HepG2 (cell line): ENCODE data around the gene CBLC. TPM values are rescaled to one million over a fixed set of nuclear protein-coding genes. Genes with fewer than 3 reads are reported as not detected.

Source experiments
- AHDC1 ChIP-seq: sonication (generic); formaldehyde crosslinking; IDR thresholded peaks from 2 replicates; pipeline ENCODE4 v1.5.1; 2020; ENCODE audit warnings: mild to moderate bottlenecking, missing genetic modification reagents, borderline replicate concordance
- ATF5 ChIP-seq: sonication (generic); formaldehyde crosslinking; IDR thresholded peaks from 2 replicates; pipeline ENCODE4 v1.4.0; 2020; ENCODE audit warnings: mild to moderate bottlenecking, low read depth, missing genetic modification reagents
- HNRNPK ChIP-seq: fragments of 200-400 bp; formaldehyde crosslinking; IDR thresholded peaks from 2 replicates; pipeline ENCODE4 v1.6.1; 2018; ENCODE audit warnings: low read length, low read depth, moderate library complexity, mild to moderate bottlenecking; ENCODE audit not compliant: poor library complexity, severe bottlenecking
- IKZF4 ChIP-seq: sonication (generic); formaldehyde crosslinking; IDR thresholded peaks from 2 replicates; pipeline ENCODE4 v1.5.1; 2020; ENCODE audit warnings: borderline replicate concordance, mild to moderate bottlenecking, low read depth, missing genetic modification reagents; ENCODE audit errors: not compliant biosample characterization
- MZF1 ChIP-seq: sonication (generic); formaldehyde crosslinking; IDR thresholded peaks from 2 replicates; pipeline ENCODE4 v1.8.1; 2023; ENCODE audit warnings: mild to moderate bottlenecking, missing genetic modification reagents, borderline replicate concordance
- NFAT5 ChIP-seq: sonication (generic); formaldehyde crosslinking; IDR thresholded peaks from 2 replicates; pipeline ENCODE4 v1.4.0; 2020; ENCODE audit warnings: missing genetic modification reagents
- NFYC ChIP-seq: IDR thresholded peaks from 2 replicates; pipeline ENCODE4 v1.6.1; 2016; ENCODE audit warnings: missing genetic modification reagents, missing compliant biosample characterization
- SIX4 ChIP-seq: sonication (generic); formaldehyde crosslinking; IDR thresholded peaks from 2 replicates; pipeline ENCODE4 v1.4.0; 2020; ENCODE audit warnings: missing genetic modification reagents
- TSC22D2 ChIP-seq: sonication (generic); formaldehyde crosslinking; IDR thresholded peaks from 2 replicates; pipeline ENCODE4 v1.5.1; 2020; ENCODE audit warnings: missing genetic modification reagents, mild to moderate bottlenecking, borderline replicate concordance
- YEATS4 ChIP-seq: sonication (generic); formaldehyde crosslinking; IDR thresholded peaks from 2 replicates; pipeline ENCODE4 v1.4.0; 2020; ENCODE audit warnings: missing genetic modification reagents, borderline replicate concordance
- ZBTB4 ChIP-seq: sonication (generic); formaldehyde crosslinking; IDR thresholded peaks from 2 replicates; pipeline ENCODE4 v1.4.0; 2020; ENCODE audit warnings: missing genetic modification reagents, mild to moderate bottlenecking, borderline replicate concordance
- ZNF326 ChIP-seq: sonication (generic); formaldehyde crosslinking; IDR thresholded peaks from 2 replicates; pipeline ENCODE4 v1.4.0; 2020; ENCODE audit warnings: missing genetic modification reagents, borderline replicate concordance
- polyA plus RNA-seq, 8 experiments: library from polyadenylated mRNA; depleted of rRNA in 3 of 8; stranded (reverse) in 7 of 8; unstranded in 1 of 8; fragments of >200 nt; fragmentation: Illumina TruSeq in 4 of 8; extraction: Trizol in 4 of 8; gene quantifications; 2 replicates each; pipeline versions ENCODE4 v1.2.1 to v1.2.3, GENCODE V29; 2011 to 2016; ENCODE audit warnings: low read depth in 4 of 8, missing spikeins in 1 of 8, mixed read lengths in 1 of 8; ENCODE audit not compliant: insufficient read depth in 1 of 8
- total RNA-seq, 5 experiments: library from RNA; depleted of rRNA; stranded (reverse); fragments of >200 nt; fragmentation: Illumina TruSeq; extraction: Trizol; gene quantifications; 2 replicates each; pipeline ENCODE4 v1.2.3, GENCODE V29; 2016; ENCODE audit warnings: low read depth in 1 of 5

Gene CBLC
- total and polyA plus RNA-seq, 2 of the 13 experiments (the other 11 are each of a cell fraction or from before 2014, with no cell fraction given), result 1.8 to 2.6 TPM

GRCh38 chr19:44738603-44739558 lies 38.8 kb upstream of the CBLC start (continued):
- TF ChIP-seq NFAT5 (no peak), TSC22D2 (CRISPR knock-in tag) (no peak), YEATS4 (CRISPR knock-in tag) (no peak), MZF1 (CRISPR knock-in tag) (no peak), HNRNPK (no peak), ZBTB4 (CRISPR knock-in tag) (no peak), NFYC (CRISPR knock-in tag) (no peak), AHDC1 (CRISPR knock-in tag) (no peak), ATF5 (CRISPR knock-in tag) (no peak), SIX4 (CRISPR knock-in tag) (no peak), ZNF326 (no peak), IKZF4 (CRISPR knock-in tag) (no peak)
